OCI-LY3 (cell line): Measurements from ENCODE around the gene FAM98B.

Experiments used
- H2AFZ ChIP-seq: fragments of 200-600, 300-600 bp; shearing (Covaris generic); 2 replicates; pipeline ENCODE4 v1.6.0; 2014; ENCODE audit warnings: antibody characterized with exemption, low read depth, low read length
- H3K27ac ChIP-seq: fragments of 200-600, 300-600 bp; sonication (generic); 2 replicates; pipeline ENCODE4 v1.5.1; 2014; ENCODE audit warnings: mild to moderate bottlenecking, low read length, moderate library complexity, mixed read lengths
- H3K27me3 ChIP-seq: fragments of 200-600, 300-600 bp; sonication (generic); 2 replicates; pipeline ENCODE4 v1.6.1; 2014; ENCODE audit warnings: low read depth, low read length, mixed read lengths
- H3K36me3 ChIP-seq: fragments of 200-600, 300-600 bp; sonication (generic); replicated peaks from 2 replicates; pipeline ENCODE3; 2014; ENCODE audit warnings: low read depth, low read length, mixed read lengths
- H3K4me1 ChIP-seq: fragments of 300-600, 200-600 bp; sonication (generic); 2 replicates; pipeline ENCODE4 v1.6.1; 2014; ENCODE audit warnings: low read length, mixed read lengths
- H3K4me2 ChIP-seq: fragments of 200-600, 300-600 bp; sonication (generic); 2 replicates; pipeline ENCODE4 v1.6.1; 2014; ENCODE audit warnings: low read length, mixed read lengths
- H3K4me3 ChIP-seq: fragments of 300-600, 200-600 bp; sonication (generic); 2 replicates; pipeline ENCODE4 v1.5.1; 2014; ENCODE audit warnings: antibody characterized with exemption, mild to moderate bottlenecking, low read length, moderate library complexity
- H3K79me2 ChIP-seq: fragments of 300-600, 200-600 bp; shearing (Covaris generic); 2 replicates; pipeline ENCODE4 v1.6.1; 2014; ENCODE audit warnings: mild to moderate bottlenecking, low read length, mixed read lengths
- H3K9ac ChIP-seq: fragments of 300-600, 200-600 bp; shearing (Covaris generic); 2 replicates; pipeline ENCODE4 v1.6.0; 2014; ENCODE audit warnings: mild to moderate bottlenecking, low read length, moderate library complexity
- H3K9me3 ChIP-seq: fragments of 200-600, 300-600 bp; shearing (Covaris generic); 2 replicates; pipeline ENCODE4 v1.6.1; 2014; ENCODE audit warnings: low read length, mixed read lengths; ENCODE audit not compliant: insufficient read depth
- H4K20me1 ChIP-seq: fragments of 200-600, 300-600 bp; sonication (generic); 2 replicates; pipeline ENCODE4 v1.6.1; 2016; ENCODE audit warnings: low read length, mixed read lengths; ENCODE audit not compliant: insufficient read depth
- CTCF ChIP-seq: fragments of 200-600, 300-600 bp; sonication (generic); IDR thresholded peaks from 2 replicates; pipeline ENCODE4 v1.5.1; 2014; ENCODE audit warnings: antibody characterized with exemption, low read length, low read depth
- EZH2phosphoT487 ChIP-seq: fragments of 200-600 bp; shearing (Covaris generic); IDR thresholded peaks from 2 replicates; pipeline ENCODE4 v1.6.1; 2018; ENCODE audit warnings: antibody characterized with exemption, mixed run types, low read depth

FAM98B gene

GRCh38 chr15:38461066-38461833, 7.3 kb downstream of the FAM98B start:
- Histone ChIP-seq H2AFZ (no peak overlapping the region), H3K36me3 (peaks cover 29% of the 10 kb centered on the region), H3K4me3 (peak overlapping the region; percentile 62), H3K4me2 (peak overlapping the region; percentile 87), H3K4me1 (peaks cover 54% of the 10 kb centered on the region), H3K27ac (peak overlapping the region; percentile 86), H4K20me1 (peaks cover 23% of the 10 kb centered on the region), H3K79me2 (peaks cover 100% of the 10 kb centered on the region), H3K27me3 (no peaks in the 10 kb centered on the region), H3K9ac (peak overlapping the region; percentile 54), H3K9me3 (no peaks in the 10 kb centered on the region)
- TF ChIP-seq EZH2phosphoT487: no peak
- no peak for TF ChIP-seq CTCF

- Histone ChIP-seq H3K4me1 (peaks cover 43% of the 10 kb centered on the region), H3K9me3 (no peaks in the 10 kb centered on the region), H3K9ac (no peak overlapping the region), H3K36me3 (peaks cover 30% of the 10 kb centered on the region), H4K20me1 (peaks cover 8% of the 10 kb centered on the region; the same call in 1 of the 2 replicates), H3K27me3 (no peaks in the 10 kb centered on the region), H3K4me2 (no peak overlapping the region), H3K27ac (no peak overlapping the region), H3K4me3 (no peak overlapping the region), H3K79me2 (peaks cover 94% of the 10 kb centered on the region), H2AFZ (no peak overlapping the region)
- TF ChIP-seq EZH2phosphoT487 (no peak), CTCF (no peak)
Measured at GRCh38 chr15:38463893-38464292, 10.0 kb downstream of the FAM98B start.

- no peak overlapping the region for H3K9ac ChIP-seq
- peaks cover 91% of the 10 kb centered on the region for H3K79me2 ChIP-seq
- peaks cover 42% of the 10 kb centered on the region for H3K4me1 ChIP-seq
- no peak overlapping the region for H3K27ac ChIP-seq
- H3K9me3 ChIP-seq: no peaks in the 10 kb centered on the region
- peaks cover 27% of the 10 kb centered on the region for H3K36me3 ChIP-seq
- no peak overlapping the region for H3K4me2 ChIP-seq
- peaks cover 8% of the 10 kb centered on the region; the same call in 1 of the 2 replicates for H4K20me1 ChIP-seq
- no peak overlapping the region for H3K4me3 ChIP-seq
- TF ChIP-seq CTCF (no peak), EZH2phosphoT487 (no peak)
- H3K27me3 ChIP-seq: no peaks in the 10 kb centered on the region
- no peak overlapping the region for H2AFZ ChIP-seq
Measured at GRCh38 chr15:38464675-38465074, 10.7 kb downstream of the FAM98B start.

GRCh38 chr15:38470816-38471215, 16.9 kb downstream of the FAM98B start:
- Histone ChIP-seq H3K4me1 (peaks cover 11% of the 10 kb centered on the region), H4K20me1 (no peaks in the 10 kb centered on the region), H3K4me2 (no peak overlapping the region), H2AFZ (no peak overlapping the region), H3K27me3 (no peaks in the 10 kb centered on the region), H3K27ac (no peak overlapping the region), H3K4me3 (no peak overlapping the region), H3K79me2 (peaks cover 40% of the 10 kb centered on the region), H3K36me3 (peaks cover 54% of the 10 kb centered on the region), H3K9me3 (no peaks in the 10 kb centered on the region), H3K9ac (no peak overlapping the region)
- TF ChIP-seq CTCF (no peak), EZH2phosphoT487 (no peak)
